Activated T-cell treated with anti-CD3 and anti-CD28 coated beads, Interleukin-2, amount 50 U/mL, for 24 hours (primary cell): Measurements from ENCODE around the gene SF3B3.
"Not testable (repeated sequence)": the region's sequence is repeated elsewhere in the genome, so short reads cannot be mapped to it uniquely, and the experiment has no call there.

Source experiments
- DNase-seq: peaks from one replicate; pipeline ENCODE4 v3.0.0-alpha.2; 2020
- H3K27ac Mint-ChIP-seq: 2 replicates; pipeline ENCODE4 v1.8.0; 2020; ENCODE audit warnings: mild to moderate bottlenecking, mixed read lengths
- H3K27me3 Mint-ChIP-seq: 2 replicates; pipeline ENCODE4 v1.8.0; 2020; ENCODE audit warnings: mixed read lengths
- H3K36me3 Mint-ChIP-seq: 2 replicates; pipeline ENCODE4 v1.8.0; 2020; ENCODE audit warnings: low read depth, mixed read lengths
- H3K4me1 Mint-ChIP-seq: 2 replicates; pipeline ENCODE4 v1.8.0; 2020; ENCODE audit warnings: low read depth, mixed read lengths
- H3K4me3 Mint-ChIP-seq: 2 replicates; pipeline ENCODE4 v1.8.0; 2020; ENCODE audit warnings: mild to moderate bottlenecking, moderate library complexity, mixed read lengths
- H3K9me3 Mint-ChIP-seq: 2 replicates; pipeline ENCODE4 v1.8.0; 2020; ENCODE audit warnings: mixed read lengths

The SF3B3 gene

DNA sequence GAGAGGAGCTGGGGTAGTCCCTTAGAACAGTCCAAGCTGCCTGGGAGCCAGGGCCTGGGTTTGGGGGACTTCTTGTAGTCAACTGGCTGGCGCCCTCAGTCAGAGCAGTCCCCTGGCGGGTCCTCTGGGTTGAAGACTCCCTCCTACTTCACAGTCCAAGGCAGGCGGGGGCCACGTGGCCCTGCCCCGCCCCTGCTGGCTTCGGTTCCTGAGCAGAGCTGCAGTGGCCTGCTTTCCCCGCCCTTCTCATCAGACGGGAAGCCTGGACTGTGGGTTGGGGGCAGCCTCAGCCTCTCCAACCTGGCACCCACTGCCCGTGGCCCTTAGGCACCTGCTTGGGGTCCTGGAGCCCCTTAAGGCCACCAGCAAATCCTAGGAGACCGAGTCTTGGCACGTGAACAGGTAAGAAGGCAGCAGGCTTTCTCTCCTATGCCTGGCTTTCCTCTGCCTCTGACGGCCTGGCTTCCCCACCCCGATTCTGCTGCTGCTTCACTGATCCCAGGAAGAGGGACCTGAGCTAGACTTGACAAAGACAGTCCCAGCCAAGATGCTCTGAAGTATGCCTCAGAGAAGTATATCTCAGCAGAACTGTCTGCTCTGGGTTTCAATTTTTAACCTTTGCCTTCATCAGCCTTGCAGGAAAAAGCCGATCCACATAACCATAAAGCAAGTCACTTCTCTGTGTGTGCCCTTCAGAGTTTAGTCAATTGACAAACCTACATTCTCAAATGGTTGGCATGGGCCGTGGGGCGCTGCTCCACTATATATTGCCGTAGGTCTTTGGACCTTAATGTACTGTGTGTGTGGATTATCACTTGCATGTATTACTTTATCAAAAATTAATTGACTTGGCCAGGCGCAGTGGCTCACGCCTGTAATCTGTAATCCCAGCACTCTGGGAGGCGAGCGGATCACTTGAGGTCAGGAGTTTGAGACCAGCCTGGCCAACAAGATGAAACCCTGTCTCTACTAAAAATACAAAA is 56.3 kb downstream of the SF3B3 start:
- H3K9me3 Mint-ChIP-seq = no peaks in the 10 kb centered on the region
- H3K4me1 Mint-ChIP-seq = peaks cover 19% of the 10 kb centered on the region
- no peaks in the 10 kb centered on the region for H3K27me3 Mint-ChIP-seq
- no peak for DNase-seq
- H3K27ac Mint-ChIP-seq = no peak overlapping the region
- H3K36me3 Mint-ChIP-seq = peaks cover 18% of the 10 kb centered on the region
- no peak overlapping the region for H3K4me3 Mint-ChIP-seq

DNA sequence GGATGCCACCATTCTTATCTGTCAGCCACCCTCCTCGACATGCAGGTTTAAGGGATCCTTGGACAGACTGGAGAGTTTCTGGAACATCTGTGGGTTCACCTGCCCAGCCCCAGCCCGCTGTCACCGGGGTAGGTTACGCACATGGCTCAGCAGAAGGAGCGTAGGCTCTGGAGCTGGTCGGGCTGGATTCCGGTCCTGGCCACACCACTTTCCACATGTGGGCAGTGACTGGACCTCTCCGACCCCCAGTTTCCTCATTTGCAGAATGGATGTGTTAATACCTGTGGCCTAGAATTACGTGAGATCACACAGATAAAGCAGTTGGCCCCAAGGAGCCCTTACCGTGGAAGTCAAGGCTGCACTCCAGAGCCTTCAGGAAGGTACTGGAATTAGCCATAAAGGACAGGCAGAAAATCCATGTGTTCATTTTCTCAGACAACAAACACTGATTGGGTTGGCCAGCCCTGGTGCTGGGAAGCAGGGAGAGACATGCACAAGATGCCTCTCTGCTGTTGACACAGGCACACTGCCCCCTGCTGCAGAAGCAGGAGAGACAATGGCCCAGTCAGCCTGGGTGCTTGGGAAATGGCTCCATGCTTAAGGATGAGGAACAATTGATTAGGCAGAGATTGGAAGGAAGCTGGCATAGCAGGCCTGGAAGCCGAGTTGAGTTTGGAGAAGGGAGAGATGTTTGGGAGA is 58.8 kb downstream of the SF3B3 start:
- no peaks in the 10 kb centered on the region for H3K4me1 Mint-ChIP-seq
- peak overlapping the region; percentile 3 for H3K27ac Mint-ChIP-seq
- no peaks in the 10 kb centered on the region for H3K36me3 Mint-ChIP-seq
- DNase-seq = no peak
- no peak overlapping the region for H3K4me3 Mint-ChIP-seq
- no peaks in the 10 kb centered on the region for H3K9me3 Mint-ChIP-seq
- no peaks in the 10 kb centered on the region for H3K27me3 Mint-ChIP-seq

DNA sequence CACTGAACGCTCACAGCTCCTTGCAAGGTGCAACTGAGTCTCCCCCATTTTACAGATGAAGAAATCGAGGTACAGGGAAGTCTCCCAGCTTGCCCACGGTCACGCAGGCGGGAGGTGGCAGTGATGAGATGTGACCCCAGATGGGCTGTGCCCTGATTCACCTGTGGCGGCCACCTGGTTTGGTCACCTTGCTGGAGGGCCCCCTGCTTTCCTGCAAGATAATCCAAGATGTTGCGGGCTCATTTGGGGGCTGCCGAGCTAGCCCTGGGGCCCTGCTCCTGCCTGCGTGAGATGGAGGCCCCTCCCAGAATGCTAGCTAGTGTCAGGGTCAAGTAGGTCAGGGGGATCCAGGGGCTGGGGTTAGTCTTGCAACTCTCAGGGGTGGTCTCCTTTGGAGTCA is 63.1 kb downstream of the SF3B3 start:
- H3K9me3 Mint-ChIP-seq = no peaks in the 10 kb centered on the region
- H3K36me3 Mint-ChIP-seq = no peaks in the 10 kb centered on the region
- no peak overlapping the region for H3K27ac Mint-ChIP-seq
- H3K27me3 Mint-ChIP-seq = no peaks in the 10 kb centered on the region
- no peak overlapping the region for H3K4me3 Mint-ChIP-seq
- no peaks in the 10 kb centered on the region for H3K4me1 Mint-ChIP-seq
- DNase-seq = no peak

DNA sequence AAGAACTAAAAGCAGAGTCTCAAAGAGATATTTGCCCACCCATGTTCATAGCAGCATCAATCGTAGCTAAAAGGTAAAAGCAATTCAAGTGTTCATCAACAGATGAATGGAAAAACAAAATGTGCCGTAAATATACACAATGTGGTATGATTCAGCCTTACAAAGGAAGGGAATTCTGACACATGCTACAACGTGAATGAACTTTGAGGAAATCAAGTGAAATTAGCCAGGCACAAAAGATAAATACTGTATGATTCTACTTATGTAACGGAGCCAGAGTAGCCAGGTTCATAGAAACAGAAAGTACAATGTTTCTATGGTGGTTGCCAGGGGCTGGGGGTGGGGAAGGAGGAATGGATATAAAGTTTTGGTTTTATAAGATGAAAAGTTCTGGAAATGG is 64.9 kb downstream of the SF3B3 start:
- Mint-ChIP-seq H3K27ac (no peak overlapping the region), H3K9me3 (no peaks in the 10 kb centered on the region)
- DNase-seq = no peak

DNA sequence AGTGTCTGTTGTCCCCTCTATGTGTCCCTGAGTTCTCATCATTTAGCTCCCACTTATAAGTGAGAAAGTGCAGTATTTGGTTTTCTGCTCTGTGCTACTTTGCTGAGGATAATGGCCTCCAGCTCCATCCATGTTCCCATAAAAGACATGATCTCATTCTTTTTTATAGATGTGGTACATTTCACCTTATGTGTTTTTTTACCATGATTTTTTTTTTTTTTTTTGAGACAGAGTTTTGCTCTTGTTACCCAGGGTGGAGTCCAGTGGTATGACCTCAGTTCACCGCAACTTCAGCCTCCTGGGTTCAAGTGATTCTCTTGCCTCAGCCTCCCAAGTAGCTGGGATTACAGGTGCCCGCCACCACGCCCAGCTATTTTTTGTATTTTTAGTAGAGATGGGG is 65.8 kb downstream of the SF3B3 start:
- not testable (repeated sequence) for H3K36me3 Mint-ChIP-seq, H3K4me1 Mint-ChIP-seq, H3K27me3 Mint-ChIP-seq, H3K4me3 Mint-ChIP-seq, H3K27ac Mint-ChIP-seq, H3K9me3 Mint-ChIP-seq, DNase-seq

More for the DNA sequence above, 64.9 kb downstream of the SF3B3 start:
- no peaks in the 10 kb centered on the region for H3K36me3 Mint-ChIP-seq
- H3K27me3 Mint-ChIP-seq = no peaks in the 10 kb centered on the region
- no peak overlapping the region for H3K4me3 Mint-ChIP-seq
- H3K4me1 Mint-ChIP-seq = no peaks in the 10 kb centered on the region

DNA sequence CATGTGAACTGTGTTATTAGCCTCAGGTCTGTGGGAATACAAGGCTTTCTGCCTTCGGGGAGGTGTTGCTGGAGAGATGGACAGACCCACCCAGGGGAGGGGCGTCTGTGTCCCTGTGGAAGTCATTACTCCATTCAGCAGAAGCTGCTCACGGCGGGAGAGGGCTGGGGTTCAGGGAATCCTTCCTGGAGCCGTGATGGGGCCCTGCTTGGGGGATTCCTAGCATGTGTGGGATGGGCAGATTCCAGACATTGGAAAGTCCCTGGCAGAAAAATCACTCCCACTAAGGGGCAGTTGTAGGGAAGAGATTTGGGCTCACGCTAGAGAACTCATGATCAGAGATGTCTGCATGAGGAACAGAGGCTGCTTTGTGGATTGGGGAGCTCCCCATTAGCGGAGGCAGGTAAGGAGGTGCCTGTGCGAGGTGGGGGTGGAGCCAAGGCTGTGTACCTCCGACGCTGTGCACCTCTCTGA is 66.4 kb downstream of the SF3B3 start:
- DNase-seq = no peak
- H3K27me3 Mint-ChIP-seq = no peaks in the 10 kb centered on the region
- no peaks in the 10 kb centered on the region for H3K36me3 Mint-ChIP-seq
- H3K27ac Mint-ChIP-seq = no peak overlapping the region
- no peaks in the 10 kb centered on the region for H3K4me1 Mint-ChIP-seq
- H3K9me3 Mint-ChIP-seq = no peaks in the 10 kb centered on the region
- H3K4me3 Mint-ChIP-seq = no peak overlapping the region

DNA sequence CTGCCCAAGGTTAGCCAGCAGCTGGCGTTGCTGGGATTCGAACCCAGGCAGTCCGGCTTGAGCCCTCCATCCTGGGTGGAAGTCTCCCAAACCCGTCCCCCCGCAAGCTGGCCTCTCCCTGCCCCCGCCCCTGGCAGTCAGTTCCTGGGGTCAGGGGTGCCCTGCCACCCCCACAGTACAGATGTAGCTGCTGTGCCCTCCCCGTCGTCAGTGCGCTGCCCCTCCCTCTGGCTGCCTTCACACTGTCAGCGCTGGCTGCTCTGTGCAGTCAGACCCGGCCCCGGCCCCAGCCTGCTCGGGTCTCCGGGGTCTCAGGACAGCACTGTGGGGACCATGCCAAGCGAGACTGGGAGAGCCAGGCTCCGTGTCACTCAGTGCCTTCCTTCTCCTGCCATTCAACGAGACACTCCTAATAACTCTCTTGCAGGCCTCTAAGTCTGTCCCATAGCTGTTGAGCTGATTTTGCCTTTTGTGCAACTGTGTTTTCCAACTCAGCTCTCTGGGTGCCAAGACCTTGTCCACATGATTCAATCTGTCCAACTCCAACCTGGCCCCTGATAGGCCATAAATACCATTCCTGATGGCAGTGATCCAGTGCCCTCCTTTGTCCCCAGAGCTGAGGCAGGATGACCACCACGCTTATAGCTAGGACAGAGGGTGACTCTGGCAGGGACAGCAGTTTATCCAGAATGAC is 67.3 kb downstream of the SF3B3 start:
- no peak for DNase-seq
- no peak overlapping the region for H3K27ac Mint-ChIP-seq
- no peaks in the 10 kb centered on the region for H3K36me3 Mint-ChIP-seq
- H3K27me3 Mint-ChIP-seq = no peaks in the 10 kb centered on the region
- H3K4me1 Mint-ChIP-seq = no peaks in the 10 kb centered on the region
- no peak overlapping the region for H3K4me3 Mint-ChIP-seq
- H3K9me3 Mint-ChIP-seq = no peaks in the 10 kb centered on the region

DNA sequence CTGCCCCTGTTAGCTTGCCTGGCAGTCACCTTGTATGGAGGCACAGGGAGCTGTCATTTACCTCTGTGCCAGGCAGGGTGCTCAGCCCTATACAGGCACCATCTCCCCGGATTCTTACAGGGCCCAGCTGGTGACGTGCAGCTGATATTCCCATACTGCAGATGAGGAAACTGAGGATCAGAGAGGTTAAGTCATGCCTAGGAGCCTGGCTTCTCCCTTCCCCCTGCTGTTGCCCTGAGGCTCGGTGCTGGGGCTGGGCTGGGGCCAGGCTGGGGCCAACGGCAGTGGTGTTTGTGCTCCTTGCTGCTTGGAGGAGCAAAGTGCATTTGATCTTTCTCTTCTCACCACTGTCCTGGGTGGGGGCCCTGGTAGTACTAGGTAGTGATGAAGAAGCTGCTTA is 68.0 kb downstream of the SF3B3 start:
- Mint-ChIP-seq H3K4me1 (no peaks in the 10 kb centered on the region), H3K27ac (no peak overlapping the region), H3K27me3 (no peaks in the 10 kb centered on the region), H3K36me3 (no peaks in the 10 kb centered on the region), H3K4me3 (no peak overlapping the region), H3K9me3 (no peaks in the 10 kb centered on the region)
- DNase-seq = no peak

DNA sequence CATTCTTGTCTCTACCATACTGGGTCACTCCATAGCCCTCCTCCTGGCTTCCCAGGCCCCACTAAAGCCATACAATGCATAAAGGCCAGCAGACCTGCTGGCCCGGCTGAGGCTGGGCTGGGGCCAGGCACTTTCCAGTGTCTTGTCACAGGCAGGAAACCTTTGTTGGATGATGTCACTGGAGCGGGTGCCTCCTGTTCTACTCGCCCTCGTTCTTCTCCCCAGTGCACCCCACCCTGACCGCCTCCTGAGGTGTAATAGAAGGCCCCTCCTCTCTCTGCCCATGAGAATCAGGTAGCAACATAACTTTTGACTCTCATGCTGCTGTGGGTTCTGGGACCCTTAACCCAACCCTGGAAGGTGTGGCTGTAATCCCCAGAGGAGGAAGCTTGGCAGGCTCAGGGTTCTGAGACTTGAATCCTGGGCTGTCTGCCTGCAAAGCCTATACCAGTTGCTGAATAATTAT is 68.5 kb downstream of the SF3B3 start:
- Mint-ChIP-seq H3K4me1 (no peaks in the 10 kb centered on the region), H3K9me3 (no peaks in the 10 kb centered on the region), H3K4me3 (no peak overlapping the region), H3K36me3 (no peaks in the 10 kb centered on the region), H3K27ac (no peak overlapping the region), H3K27me3 (no peaks in the 10 kb centered on the region)
- no peak for DNase-seq

DNA sequence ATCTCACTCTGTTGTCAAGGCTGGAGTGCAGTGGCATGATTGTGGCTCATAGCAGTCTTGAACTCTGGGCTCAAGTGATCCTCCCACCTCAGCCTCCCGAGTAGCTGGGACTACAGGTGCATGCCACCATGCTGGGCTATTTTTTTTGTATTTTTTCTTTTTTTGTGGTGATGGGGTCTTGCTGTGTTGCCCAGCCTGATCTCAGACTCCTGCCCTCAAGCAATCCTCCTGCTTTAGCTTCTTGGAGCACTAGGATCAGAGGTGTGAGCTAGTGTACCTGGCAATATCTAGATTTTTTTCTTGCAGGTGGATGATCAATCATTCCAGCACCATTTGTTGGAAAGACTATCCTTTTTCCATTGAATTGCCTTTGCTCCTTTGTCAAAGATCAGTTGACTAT is 69.9 kb downstream of the SF3B3 start:
- no peaks in the 10 kb centered on the region for H3K4me1 Mint-ChIP-seq
- H3K27ac Mint-ChIP-seq = no peak overlapping the region
- H3K36me3 Mint-ChIP-seq = no peaks in the 10 kb centered on the region
- H3K4me3 Mint-ChIP-seq = no peak overlapping the region
- no peaks in the 10 kb centered on the region for H3K27me3 Mint-ChIP-seq
- no peaks in the 10 kb centered on the region for H3K9me3 Mint-ChIP-seq
- no peak for DNase-seq

DNA sequence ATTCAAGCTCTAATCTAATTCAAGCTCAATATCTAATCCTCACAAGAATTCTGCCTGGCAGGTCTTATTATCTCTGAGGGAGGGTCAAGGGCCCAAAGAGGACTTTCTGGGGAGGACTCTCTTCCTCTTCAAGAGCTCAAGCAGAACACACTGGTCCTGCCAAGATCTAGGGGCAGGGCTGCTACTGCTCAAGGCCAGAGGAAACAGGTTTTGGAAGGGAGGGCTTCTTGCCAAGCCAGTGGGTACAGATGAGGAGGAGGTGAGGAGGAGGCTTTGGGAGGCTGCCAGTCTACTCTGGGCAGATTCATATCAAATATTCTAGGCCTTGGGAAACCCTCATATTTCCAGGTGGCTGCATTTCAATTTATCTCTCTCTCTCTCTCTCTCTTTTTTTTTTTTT is 71.0 kb downstream of the SF3B3 start:
- no peaks in the 10 kb centered on the region for H3K36me3 Mint-ChIP-seq
- DNase-seq = no peak
- H3K27ac Mint-ChIP-seq = no peak overlapping the region
- no peaks in the 10 kb centered on the region for H3K9me3 Mint-ChIP-seq
- no peak overlapping the region for H3K4me3 Mint-ChIP-seq
- H3K27me3 Mint-ChIP-seq = no peaks in the 10 kb centered on the region
- no peaks in the 10 kb centered on the region for H3K4me1 Mint-ChIP-seq

DNA sequence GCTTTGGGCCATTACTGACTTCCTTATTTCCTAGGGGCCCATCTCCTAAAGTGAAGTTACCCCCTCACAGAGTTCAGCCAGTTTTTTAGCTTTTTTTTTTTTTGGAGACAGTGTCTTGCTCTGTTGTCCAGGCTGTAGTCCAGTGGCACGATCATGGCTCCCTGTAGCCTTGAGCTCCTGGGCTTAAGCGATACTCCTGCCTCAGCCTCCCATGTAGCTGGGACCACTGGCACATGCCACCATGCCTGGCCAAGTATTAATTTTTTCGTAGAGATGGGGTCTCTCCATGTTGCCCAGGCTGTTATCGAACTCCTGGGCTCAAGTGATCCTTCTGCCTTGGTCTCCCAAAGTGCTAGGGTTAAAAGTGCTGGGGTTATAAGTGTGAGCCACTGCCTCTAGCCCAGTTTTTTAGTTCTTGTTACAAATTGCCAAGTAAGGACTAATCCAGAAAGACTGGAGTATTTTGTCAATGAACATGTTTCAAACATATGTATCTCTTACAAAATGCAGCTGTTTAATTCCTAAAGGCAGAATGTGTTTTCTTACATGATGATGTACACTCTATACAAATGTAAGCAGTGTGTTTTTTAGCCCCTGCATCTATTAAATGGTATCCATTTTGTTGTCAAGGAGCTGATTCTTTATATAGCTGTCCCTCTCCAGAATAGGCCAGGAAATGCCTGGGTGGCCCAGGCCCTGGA is 73.7 kb downstream of the SF3B3 start:
- no peak for DNase-seq
- Mint-ChIP-seq H3K9me3 (no peaks in the 10 kb centered on the region), H3K27me3 (no peaks in the 10 kb centered on the region), H3K27ac (no peak overlapping the region), H3K4me3 (no peak overlapping the region), H3K36me3 (no peaks in the 10 kb centered on the region), H3K4me1 (no peaks in the 10 kb centered on the region)

DNA sequence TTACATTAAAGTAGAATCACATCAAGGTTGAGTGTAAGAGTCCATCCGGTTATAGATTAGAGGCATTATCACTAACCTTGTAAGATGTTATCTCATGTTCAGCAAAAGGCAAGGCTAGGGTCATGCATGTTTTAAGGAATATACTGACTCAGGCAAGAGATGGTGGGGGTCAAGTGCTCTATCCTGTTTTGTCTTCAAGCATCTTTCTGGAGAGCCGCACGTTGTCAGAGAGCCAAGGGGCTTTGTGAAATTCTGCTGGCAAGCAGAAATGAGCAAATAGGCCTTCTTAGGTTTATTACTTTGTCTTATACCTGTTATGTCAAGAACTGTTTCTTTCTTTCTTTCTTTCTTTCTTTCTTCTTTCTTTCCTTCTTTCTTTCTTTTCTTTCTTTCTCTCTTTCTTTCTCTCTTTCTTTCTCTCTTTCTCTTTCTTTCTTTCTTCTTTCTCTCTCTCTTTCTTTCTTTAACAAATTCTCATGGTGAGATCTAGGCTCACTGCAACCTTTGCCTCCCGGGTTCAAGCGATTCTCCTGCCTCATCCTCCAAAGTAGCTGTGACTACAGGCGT is 75.4 kb downstream of the SF3B3 start:
- Mint-ChIP-seq H3K4me1 (no peaks in the 10 kb centered on the region), H3K27me3 (no peaks in the 10 kb centered on the region), H3K36me3 (no peaks in the 10 kb centered on the region), H3K9me3 (no peaks in the 10 kb centered on the region), H3K4me3 (no peak overlapping the region), H3K27ac (no peak overlapping the region)
- DNase-seq = no peak

DNA sequence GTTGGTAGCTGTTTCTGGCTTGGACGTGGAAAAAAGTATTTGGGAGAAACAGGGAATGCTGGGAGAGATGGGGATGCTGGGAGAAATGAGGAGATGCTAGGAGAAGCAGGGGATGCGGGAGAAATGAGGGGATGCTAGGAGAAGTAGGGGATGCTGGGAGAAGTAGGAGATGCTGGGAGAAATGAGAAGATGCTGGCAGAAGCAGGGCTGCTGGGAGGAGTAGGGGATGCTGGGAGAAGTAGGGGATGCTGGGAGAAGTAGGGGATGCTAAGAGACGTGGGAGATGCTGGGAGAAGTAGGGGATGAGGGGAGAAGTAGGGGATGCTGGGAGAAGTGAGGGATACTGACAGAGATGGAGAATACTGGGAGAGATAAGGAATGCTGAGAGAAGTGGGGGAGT is 77.1 kb downstream of the SF3B3 start:
- H3K4me1 Mint-ChIP-seq = no peaks in the 10 kb centered on the region
- no peaks in the 10 kb centered on the region for H3K36me3 Mint-ChIP-seq
- DNase-seq = no peak
- H3K4me3 Mint-ChIP-seq = no peak overlapping the region
- H3K9me3 Mint-ChIP-seq = no peaks in the 10 kb centered on the region
- no peaks in the 10 kb centered on the region for H3K27me3 Mint-ChIP-seq
- H3K27ac Mint-ChIP-seq = no peak overlapping the region
